ENCODE data around the gene ZNF615.

- TF ChIP-seq CEBPB (IDR thresholded peaks at IDR 0.05; ENCODE audit: low read depth, low read length) (no peak), RFX5 (IDR thresholded peaks at IDR 0.05; ENCODE audit: low read depth, low read length) (no peak), MAFK (IDR thresholded peaks at IDR 0.05; ENCODE audit: low read depth, low read length) (no peak), CTCF (conservative IDR thresholded peaks at IDR 0.05; ENCODE audit: low read depth, low read length) (no peak), POLR2A (IDR thresholded peaks at IDR 0.05; ENCODE audit: low read depth, low read length) (no peak), MXI1 (IDR thresholded peaks at IDR 0.05; ENCODE audit: borderline replicate concordance, low read depth, low read length) (no peak), RCOR1 (IDR thresholded peaks at IDR 0.05; ENCODE audit: insufficient replicate concordance, low read length) (no peak), USF2 (IDR thresholded peaks at IDR 0.05; ENCODE audit: low read depth, low read length) (no peak), FOS (IDR thresholded peaks at IDR 0.05; ENCODE audit: low read depth, low read length) (no peak), RAD21 (IDR thresholded peaks at IDR 0.05; ENCODE audit: low read length) (no peak), SMC3 (IDR thresholded peaks at IDR 0.05; ENCODE audit: low read depth, low read length) (no peak), BHLHE40 (IDR thresholded peaks at IDR 0.05; ENCODE audit: low read depth, low read length) (no peak), ELK1 (IDR thresholded peaks at IDR 0.05; ENCODE audit: borderline replicate concordance, low read depth, low read length) (no peak)
These were observed 24.6 kb downstream of the ZNF615 start for GRCh38 chr19:51983361-51983760.

All from IMR-90 (cell line).